ENCODE measurements around the gene KIF18B. TPM values are rescaled to one million over a fixed set of nuclear protein-coding genes. Genes with fewer than 3 reads are reported as not detected.

KIF18B gene
- total RNA-seq, 2 donors from 2014 or later = 5.7 to 45.5 TPM

DNA sequence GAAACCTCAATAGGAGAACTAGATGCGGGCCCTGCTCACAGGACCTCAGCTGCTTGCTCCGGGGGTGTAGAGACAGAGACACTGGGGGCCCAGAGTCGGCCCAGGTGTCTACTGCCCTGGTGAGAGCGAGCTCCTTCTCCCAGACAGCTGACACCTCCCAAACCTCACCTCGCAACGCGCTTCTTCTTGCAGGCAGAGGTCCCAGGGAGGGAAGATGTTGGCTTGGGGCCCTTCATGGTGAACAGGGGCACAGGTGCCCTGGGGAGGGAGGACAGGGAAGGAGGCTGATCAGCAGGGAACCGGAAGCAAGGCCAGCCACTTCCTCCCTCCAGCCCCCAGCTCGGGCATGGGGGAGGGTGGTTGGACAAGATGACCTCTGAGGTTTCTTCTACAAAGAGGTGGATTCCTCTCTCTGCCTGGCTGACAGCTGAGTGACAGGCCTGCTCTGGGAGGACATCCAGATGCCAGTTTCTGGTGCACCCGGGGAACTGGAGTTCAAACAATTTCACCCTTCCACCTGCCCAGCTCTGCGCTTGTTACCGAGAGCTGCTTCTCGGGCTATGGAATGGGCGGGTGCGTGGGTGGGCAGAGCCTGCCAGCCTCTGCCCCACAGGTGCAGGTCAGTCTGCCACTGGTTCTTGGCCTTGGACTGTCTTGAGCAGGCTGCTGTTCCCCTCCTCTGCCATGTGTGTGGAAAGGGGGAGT, 20.6 kb downstream of the KIF18B start:
- no peak overlapping the region for H3K27ac ChIP-seq
- no peak overlapping the region for H3K4me3 ChIP-seq
- H3K4me1 ChIP-seq = no peaks in the 10 kb centered on the region
- TF ChIP-seq, protein P1, sequence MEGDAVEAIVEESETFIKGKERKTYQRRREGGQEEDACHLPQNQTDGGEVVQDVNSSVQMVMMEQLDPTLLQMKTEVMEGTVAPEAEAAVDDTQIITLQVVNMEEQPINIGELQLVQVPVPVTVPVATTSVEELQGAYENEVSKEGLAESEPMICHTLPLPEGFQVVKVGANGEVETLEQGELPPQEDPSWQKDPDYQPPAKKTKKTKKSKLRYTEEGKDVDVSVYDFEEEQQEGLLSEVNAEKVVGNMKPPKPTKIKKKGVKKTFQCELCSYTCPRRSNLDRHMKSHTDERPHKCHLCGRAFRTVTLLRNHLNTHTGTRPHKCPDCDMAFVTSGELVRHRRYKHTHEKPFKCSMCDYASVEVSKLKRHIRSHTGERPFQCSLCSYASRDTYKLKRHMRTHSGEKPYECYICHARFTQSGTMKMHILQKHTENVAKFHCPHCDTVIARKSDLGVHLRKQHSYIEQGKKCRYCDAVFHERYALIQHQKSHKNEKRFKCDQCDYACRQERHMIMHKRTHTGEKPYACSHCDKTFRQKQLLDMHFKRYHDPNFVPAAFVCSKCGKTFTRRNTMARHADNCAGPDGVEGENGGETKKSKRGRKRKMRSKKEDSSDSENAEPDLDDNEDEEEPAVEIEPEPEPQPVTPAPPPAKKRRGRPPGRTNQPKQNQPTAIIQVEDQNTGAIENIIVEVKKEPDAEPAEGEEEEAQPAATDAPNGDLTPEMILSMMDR (IDR thresholded peaks at IDR 0.05) = no peak
- H3K36me3 ChIP-seq = no peaks in the 10 kb centered on the region
- no peaks in the 10 kb centered on the region for H3K27me3 ChIP-seq
- no peak for DNase-seq
- intact Hi-C loops (cut with DNase I) = no loop called here
- H3K9me3 ChIP-seq = no peaks in the 10 kb centered on the region
- H3K9ac ChIP-seq (ENCODE audit: low read depth in 2 of 2, low read length in 2 of 2) = no peak overlapping the region

DNA sequence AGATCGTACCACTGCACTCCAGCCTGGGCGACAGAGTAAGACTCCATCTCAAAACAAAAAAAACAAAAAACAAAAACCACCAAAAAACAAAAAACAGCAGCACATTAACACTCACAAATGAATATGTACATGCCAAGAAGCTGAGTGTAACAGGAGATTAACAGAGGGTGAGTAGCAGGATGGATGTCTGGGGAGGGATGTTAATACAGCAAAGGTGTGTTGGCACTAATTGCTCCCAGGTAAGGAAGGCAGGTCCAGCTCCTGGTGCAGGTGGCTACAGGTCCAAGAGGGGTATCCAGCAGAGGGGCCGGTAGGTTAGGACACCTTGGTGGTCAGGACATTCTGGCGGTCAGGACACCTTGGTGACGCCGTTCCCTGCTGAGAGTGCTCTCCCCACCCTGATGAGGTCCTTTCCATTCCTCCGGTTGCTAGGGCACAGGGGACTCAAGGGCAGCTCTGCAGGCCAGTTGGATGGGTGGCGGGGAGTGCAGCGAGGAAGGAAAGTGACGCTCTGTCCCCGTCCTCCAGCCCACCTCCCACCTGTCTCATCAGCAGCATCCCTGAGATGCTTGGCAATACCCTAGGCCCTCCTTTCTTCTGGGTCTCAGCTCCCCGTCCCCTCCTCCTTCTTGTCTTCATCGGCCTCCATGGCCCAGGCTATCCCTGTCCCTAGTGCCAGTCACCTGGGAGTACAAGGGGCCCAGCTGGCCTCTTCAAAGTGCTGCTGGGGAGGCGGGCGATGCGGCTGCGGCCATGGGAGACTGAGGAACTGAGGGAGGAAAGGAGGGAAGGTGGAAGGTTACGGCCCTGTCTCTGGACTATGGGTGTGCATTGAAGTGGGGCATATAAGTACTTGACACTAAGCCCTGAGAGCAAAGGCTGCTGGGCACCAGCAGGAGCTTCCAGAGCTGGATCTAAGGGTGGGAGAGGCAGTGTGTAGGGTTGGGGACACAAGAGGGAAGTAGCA, 21.6 kb downstream of the KIF18B start:
- H3K9me3 ChIP-seq = no peaks in the 10 kb centered on the region
- H3K4me3 ChIP-seq = no peak overlapping the region
- no peaks in the 10 kb centered on the region for H3K27me3 ChIP-seq
- intact Hi-C loops (cut with DNase I) = no loop called here
- DNase-seq = no peak
- no peaks in the 10 kb centered on the region for H3K36me3 ChIP-seq
- H3K4me1 ChIP-seq = no peaks in the 10 kb centered on the region
- TF ChIP-seq, protein P1 (IDR thresholded peaks at IDR 0.05) = no peak
- H3K27ac ChIP-seq = no peak overlapping the region
- no peak overlapping the region for H3K9ac ChIP-seq (ENCODE audit: low read depth in 2 of 2, low read length in 2 of 2)

DNA sequence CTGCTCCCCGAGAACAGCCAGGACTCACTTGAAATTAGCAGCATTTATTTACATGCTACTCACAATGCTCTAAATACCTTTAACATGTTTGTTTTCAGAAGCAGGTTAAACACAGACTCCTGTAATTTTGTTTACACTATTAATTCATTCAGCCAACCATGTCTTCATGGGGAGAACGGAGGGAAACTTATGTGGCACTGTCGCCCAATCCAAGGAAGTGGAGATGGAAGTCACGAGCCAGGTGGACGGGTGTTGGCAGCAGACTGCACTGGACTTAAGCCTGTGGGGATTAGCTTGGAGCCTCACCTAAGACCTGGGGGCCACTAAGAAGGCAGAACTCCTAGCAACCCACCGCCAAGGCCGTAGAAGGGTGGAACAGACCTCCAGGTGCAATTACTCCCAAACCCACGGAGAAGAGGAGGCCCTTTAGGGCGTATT, 23.4 kb downstream of the KIF18B start:
- TF ChIP-seq, protein P1 (IDR thresholded peaks at IDR 0.05) = no peak
- no peaks in the 10 kb centered on the region for H3K4me1 ChIP-seq
- DNase-seq = no peak
- H3K27me3 ChIP-seq = no peaks in the 10 kb centered on the region
- H3K4me3 ChIP-seq = no peak overlapping the region
- no peaks in the 10 kb centered on the region for H3K36me3 ChIP-seq
- no peak overlapping the region for H3K9ac ChIP-seq (ENCODE audit: low read depth in 2 of 2, low read length in 2 of 2)
- H3K27ac ChIP-seq = no peak overlapping the region
- H3K9me3 ChIP-seq = no peaks in the 10 kb centered on the region
- intact Hi-C loops (cut with DNase I) = no loop called here

DNA sequence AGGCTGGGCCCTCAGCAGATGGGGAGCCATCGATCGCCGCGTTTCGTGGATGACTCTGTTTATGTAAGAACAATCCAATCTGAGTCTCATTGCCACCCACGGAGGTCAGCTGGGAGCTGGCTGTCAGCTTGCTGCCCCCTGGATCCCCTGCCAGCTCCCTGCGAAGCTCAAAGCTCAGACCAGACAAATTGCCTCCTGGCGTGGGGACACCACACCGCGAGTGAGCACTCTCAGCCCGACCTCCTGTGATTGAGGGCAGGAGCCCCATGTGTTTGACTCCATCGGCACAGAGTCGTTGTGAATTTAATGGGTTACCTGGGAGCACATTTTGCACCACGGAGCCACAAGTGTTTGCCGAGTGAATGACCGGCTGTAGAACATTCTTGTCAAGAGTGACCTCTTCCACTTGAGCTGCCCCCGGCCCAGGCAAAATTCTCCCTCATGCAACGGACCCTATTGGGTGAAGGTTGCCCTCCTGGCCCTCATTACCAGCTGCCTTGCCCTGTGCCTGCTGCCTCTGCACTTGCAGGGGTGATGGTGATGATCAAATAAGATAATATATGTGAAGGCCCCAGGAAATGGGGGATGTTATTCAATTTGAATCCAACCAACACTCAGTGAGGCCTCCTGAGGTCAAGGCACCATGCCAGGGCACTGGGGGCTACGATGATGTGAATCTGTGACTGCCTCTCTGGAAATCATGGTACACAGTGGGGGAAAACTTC, 24.7 kb downstream of the KIF18B start:
- Histone ChIP-seq H3K36me3 (no peaks in the 10 kb centered on the region), H3K4me3 (no peak overlapping the region), H3K9me3 (no peaks in the 10 kb centered on the region), H3K9ac (ENCODE audit: low read depth in 2 of 2, low read length in 2 of 2) (no peak overlapping the region), H3K27ac (no peak overlapping the region), H3K4me1 (no peaks in the 10 kb centered on the region), H3K27me3 (no peaks in the 10 kb centered on the region)
- intact Hi-C loops (cut with DNase I) = no loop called here
- TF ChIP-seq, protein P1 (IDR thresholded peaks at IDR 0.05) = no peak
- DNase-seq = no peak

DNA sequence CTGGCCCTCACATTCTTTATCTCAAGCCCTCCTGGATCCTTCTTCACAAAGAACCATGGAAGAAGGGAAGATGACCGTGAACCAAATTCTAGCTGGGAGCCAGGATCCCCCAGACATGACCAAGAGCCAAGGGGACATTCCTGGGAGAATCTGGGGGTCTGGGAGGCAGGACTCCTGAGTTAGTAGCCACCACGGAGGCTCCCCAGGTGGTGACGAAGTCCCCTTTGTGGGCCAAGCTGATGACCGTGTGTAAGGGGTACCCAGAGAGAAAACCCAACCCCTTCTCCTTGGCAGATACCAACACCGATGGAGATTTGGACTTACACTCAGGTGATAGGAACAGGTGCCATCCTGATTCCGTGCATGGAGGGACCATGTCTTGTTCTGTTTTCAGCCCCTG, 25.4 kb downstream of the KIF18B start:
- Histone ChIP-seq H3K27me3 (no peaks in the 10 kb centered on the region), H3K36me3 (no peaks in the 10 kb centered on the region), H3K9ac (ENCODE audit: low read depth in 2 of 2, low read length in 2 of 2) (no peak overlapping the region), H3K27ac (no peak overlapping the region), H3K4me1 (no peaks in the 10 kb centered on the region), H3K4me3 (no peak overlapping the region), H3K9me3 (no peaks in the 10 kb centered on the region)
- no peak for DNase-seq
- intact Hi-C loops (cut with DNase I) = no loop called here
- TF ChIP-seq, protein P1 (IDR thresholded peaks at IDR 0.05) = no peak

All from colonic mucosa (tissue), 4 donors.